Naive B cell (primary cell): ENCODE data around the gene MTMR3. TPM values are rescaled to one million over a fixed set of nuclear protein-coding genes. Genes with fewer than 3 reads are reported as not detected.
A peak's percentile ranks its signal among the peaks of the same experiment; 100 is the strongest.
"Not testable (repeated sequence)": the region's sequence is repeated elsewhere in the genome, so short reads cannot be mapped to it uniquely, and the experiment has no call there.

Source experiments
- ATAC-seq, 2 donors: fragments of 150-1000 bp; cut with Tn5 transposase; 2 replicates each; pipeline ENCODE4 v1.10.0; 2021; ENCODE audit warnings: low read depth in 2 of 2, mild to moderate bottlenecking in 2 of 2, moderate library complexity in 2 of 2
- DNase-seq: peaks from one replicate; pipeline ENCODE4 v3.0.0; 2022
- H3K27ac Mint-ChIP-seq, 6 donors: one replicate each; pipeline ENCODE4 v1.8.0; 2020 to 2022; ENCODE audit warnings: mild to moderate bottlenecking in 6 of 6, mixed read lengths in 6 of 6, moderate library complexity in 5 of 6, inconsistent platforms in 2 of 6
- H3K27me3 Mint-ChIP-seq, 3 donors: one replicate each; pipeline ENCODE4 v1.8.0; 2021 to 2022; ENCODE audit warnings: mixed read lengths in 3 of 3, mild to moderate bottlenecking in 1 of 3
- H3K36me3 Mint-ChIP-seq, 2 donors: one replicate each; pipeline ENCODE4 v1.8.0; 2020 to 2022; ENCODE audit warnings: mixed read lengths in 2 of 2, inconsistent platforms in 1 of 2, mild to moderate bottlenecking in 1 of 2
- H3K4me1 Mint-ChIP-seq, 3 donors: one replicate each; pipeline ENCODE4 v1.8.0; 2020 to 2022; ENCODE audit warnings: mixed read lengths in 3 of 3, inconsistent platforms in 1 of 3, mild to moderate bottlenecking in 1 of 3, moderate library complexity in 1 of 3
- H3K4me3 Mint-ChIP-seq, 8 donors: one replicate each; pipeline ENCODE4 v1.8.0; 2020 to 2022; ENCODE audit warnings: mild to moderate bottlenecking in 8 of 8, mixed read lengths in 8 of 8, moderate library complexity in 8 of 8, inconsistent platforms in 2 of 8
- H3K9me3 Mint-ChIP-seq, 7 donors: one replicate each; pipeline ENCODE4 v1.8.0; 2020 to 2022; ENCODE audit warnings: mixed read lengths in 7 of 7, mild to moderate bottlenecking in 5 of 7, inconsistent platforms in 2 of 7, moderate library complexity in 1 of 7
- polyA plus RNA-seq, 6 donors: library from polyadenylated mRNA; unstranded; fragments of 300-500 nt; fragmentation: Illumina TruSeq; gene quantifications; one replicate each; pipeline ENCODE4 v1.2.3, GENCODE V29; 2021; ENCODE audit warnings: low read depth in 6 of 6

MTMR3 gene
- polyA plus RNA-seq, 6 donors from 2014 or later = 7.4 to 25.4 (median 15.5) TPM

GRCh38 chr22:29854432-29854831 lies 28.5 kb upstream of the MTMR3 start:
- no peaks in the 10 kb centered on the region for H3K9me3 Mint-ChIP-seq
- H3K4me1 Mint-ChIP-seq = peaks cover 0 to 4% (median 0%) of the 10 kb centered on the region in 3 donors
- H3K4me3 Mint-ChIP-seq = peak overlapping the region in 1 of 8 donors; percentile 71
- H3K27me3 Mint-ChIP-seq = peaks cover 8 to 16% (median 15%) of the 10 kb centered on the region in 3 donors
- no peaks in the 10 kb centered on the region for H3K36me3 Mint-ChIP-seq
- no peak for DNase-seq
- no peak for ATAC-seq
- no peak overlapping the region for H3K27ac Mint-ChIP-seq

GRCh38 chr22:29855611-29856181 lies 27.3 kb upstream of the MTMR3 start:
- H3K27me3 Mint-ChIP-seq = peaks cover 8 to 16% (median 15%) of the 10 kb centered on the region in 3 donors
- DNase-seq = no peak
- no peaks in the 10 kb centered on the region for H3K4me1 Mint-ChIP-seq
- no peak for ATAC-seq
- H3K27ac Mint-ChIP-seq = no peak overlapping the region
- H3K9me3 Mint-ChIP-seq = no peaks in the 10 kb centered on the region
- no peaks in the 10 kb centered on the region for H3K36me3 Mint-ChIP-seq
- H3K4me3 Mint-ChIP-seq = no peak overlapping the region

DNA sequence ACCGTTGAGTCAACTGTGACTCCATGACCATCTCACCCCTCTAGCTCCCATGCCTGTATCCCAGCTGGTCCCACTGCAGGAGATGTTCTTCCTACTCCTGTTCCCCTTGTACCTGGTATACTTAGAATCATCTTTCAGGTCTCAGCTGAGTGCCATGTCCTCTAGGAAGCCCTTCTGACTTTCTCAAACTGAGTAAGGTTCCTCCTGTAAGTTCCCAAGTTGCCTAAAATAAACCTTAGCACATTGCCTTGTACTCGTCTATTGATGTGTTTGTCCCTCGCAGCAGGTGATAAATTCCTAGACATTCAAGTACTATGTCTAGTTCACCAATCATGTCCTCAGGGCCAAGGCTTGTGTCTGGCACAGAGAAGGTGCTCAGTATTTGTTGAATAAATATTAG lies 26.5 kb upstream of the MTMR3 start:
- Mint-ChIP-seq H3K9me3 (no peaks in the 10 kb centered on the region), H3K4me3 (no peak overlapping the region), H3K27me3 (peaks cover 8 to 16% (median 15%) of the 10 kb centered on the region in 3 donors), H3K27ac (no peak overlapping the region), H3K36me3 (no peaks in the 10 kb centered on the region), H3K4me1 (no peaks in the 10 kb centered on the region)
- DNase-seq (no peak), ATAC-seq (no peak)

GRCh38 chr22:29859030-29859429 lies 23.9 kb upstream of the MTMR3 start:
- not testable (repeated sequence) for ATAC-seq, H3K36me3 Mint-ChIP-seq, DNase-seq, H3K27ac Mint-ChIP-seq, H3K9me3 Mint-ChIP-seq, H3K4me1 Mint-ChIP-seq
- Mint-ChIP-seq H3K4me3 (peak overlapping the region in 1 of 8 donors; percentile 40), H3K27me3 (peaks cover 8 to 16% (median 15%) of the 10 kb centered on the region in 3 donors)

GRCh38 chr22:29860006-29860766 lies 22.8 kb upstream of the MTMR3 start:
- Mint-ChIP-seq H3K4me1 (no peaks in the 10 kb centered on the region), H3K9me3 (no peaks in the 10 kb centered on the region), H3K4me3 (no peak overlapping the region), H3K36me3 (no peaks in the 10 kb centered on the region), H3K27me3 (peaks cover 8 to 10% (median 9%) of the 10 kb centered on the region in 3 donors), H3K27ac (no peak overlapping the region)
- DNase-seq (no peak), ATAC-seq (no peak)

GRCh38 chr22:29861672-29862297 lies 21.2 kb upstream of the MTMR3 start:
- Mint-ChIP-seq H3K27me3 (no peaks in the 10 kb centered on the region), H3K4me3 (no peak overlapping the region), H3K4me1 (no peaks in the 10 kb centered on the region), H3K27ac (no peak overlapping the region), H3K36me3 (no peaks in the 10 kb centered on the region), H3K9me3 (no peaks in the 10 kb centered on the region)
- ATAC-seq (no peak), DNase-seq (no peak)

- not testable (repeated sequence) for H3K36me3 Mint-ChIP-seq, H3K4me1 Mint-ChIP-seq, ATAC-seq, DNase-seq, H3K4me3 Mint-ChIP-seq, H3K27me3 Mint-ChIP-seq, H3K9me3 Mint-ChIP-seq
- peak overlapping the region in 1 of 6 donors; percentile 58 for H3K27ac Mint-ChIP-seq
Measured at GRCh38 chr22:29865572-29865971, 17.4 kb upstream of the MTMR3 start.

DNA sequence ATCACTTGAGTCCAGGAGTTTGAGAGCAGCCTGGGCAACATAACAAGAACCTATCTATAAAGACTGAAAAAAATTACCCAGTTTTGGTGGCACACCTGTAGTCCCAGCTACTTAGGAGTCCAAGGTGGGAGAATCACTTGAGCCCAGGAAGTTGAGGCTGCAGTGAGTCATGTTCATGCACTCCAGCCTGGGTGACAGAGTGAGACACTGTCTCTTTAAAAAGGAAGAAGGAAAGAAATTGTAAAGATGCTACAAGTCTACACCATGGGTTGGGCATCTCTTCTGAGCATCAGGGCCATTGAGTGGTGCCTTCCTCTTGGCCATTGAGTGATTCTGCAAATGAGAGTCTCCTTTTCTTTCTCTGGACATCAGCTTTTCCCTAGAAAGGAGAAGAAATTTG lies 15.7 kb upstream of the MTMR3 start:
- H3K27ac Mint-ChIP-seq = no peak overlapping the region
- no peak overlapping the region for H3K4me3 Mint-ChIP-seq
- peaks cover 0 to under 1% (median 0%) of the 10 kb centered on the region in 3 donors for H3K4me1 Mint-ChIP-seq
- DNase-seq = no peak
- ATAC-seq = no peak
- H3K27me3 Mint-ChIP-seq = peaks cover 0 to 9% (median 0%) of the 10 kb centered on the region in 3 donors
- no peaks in the 10 kb centered on the region for H3K9me3 Mint-ChIP-seq
- H3K36me3 Mint-ChIP-seq = no peaks in the 10 kb centered on the region

- H3K9me3 Mint-ChIP-seq = no peaks in the 10 kb centered on the region
Measured at GRCh38 chr22:29867851-29868250, 15.1 kb upstream of the MTMR3 start.

GRCh38 chr22:29870574-29870973 lies 12.4 kb upstream of the MTMR3 start:
- ATAC-seq (no peak), DNase-seq (no peak)
- Mint-ChIP-seq H3K4me3 (no peak overlapping the region), H3K4me1 (peaks cover 0 to 11% (median 3%) of the 10 kb centered on the region in 3 donors), H3K9me3 (no peaks in the 10 kb centered on the region), H3K27me3 (peaks cover 0 to 14% (median 0%) of the 10 kb centered on the region in 3 donors), H3K36me3 (no peaks in the 10 kb centered on the region), H3K27ac (no peak overlapping the region)

More at GRCh38 chr22:29867851-29868250, 15.1 kb upstream of the MTMR3 start:
- H3K27me3 Mint-ChIP-seq = peaks cover 0 to 14% (median 0%) of the 10 kb centered on the region in 3 donors
- H3K4me3 Mint-ChIP-seq = no peak overlapping the region
- H3K36me3 Mint-ChIP-seq = no peaks in the 10 kb centered on the region
- no peak for DNase-seq
- no peak overlapping the region for H3K27ac Mint-ChIP-seq
- ATAC-seq = no peak
- peaks cover 0 to 6% (median 3%) of the 10 kb centered on the region in 3 donors for H3K4me1 Mint-ChIP-seq

GRCh38 chr22:29871684-29872083 lies 11.3 kb upstream of the MTMR3 start:
- H3K4me3 Mint-ChIP-seq = no peak overlapping the region

GRCh38 chr22:29872144-29872893 lies 10.7 kb upstream of the MTMR3 start:
- Mint-ChIP-seq H3K36me3 (no peaks in the 10 kb centered on the region), H3K27ac (no peak overlapping the region), H3K4me3 (no peak overlapping the region), H3K27me3 (peaks cover 0 to 14% (median 0%) of the 10 kb centered on the region in 3 donors), H3K9me3 (no peaks in the 10 kb centered on the region), H3K4me1 (peaks cover 0 to 11% (median 3%) of the 10 kb centered on the region in 3 donors)
- no peak for ATAC-seq
- no peak for DNase-seq

More at GRCh38 chr22:29871684-29872083, 11.3 kb upstream of the MTMR3 start:
- Mint-ChIP-seq H3K36me3 (no peaks in the 10 kb centered on the region), H3K27ac (no peak overlapping the region), H3K9me3 (no peaks in the 10 kb centered on the region), H3K27me3 (peaks cover 0 to 14% (median 0%) of the 10 kb centered on the region in 3 donors), H3K4me1 (peaks cover 0 to 11% (median 3%) of the 10 kb centered on the region in 3 donors)
- ATAC-seq (no peak), DNase-seq (no peak)

DNA sequence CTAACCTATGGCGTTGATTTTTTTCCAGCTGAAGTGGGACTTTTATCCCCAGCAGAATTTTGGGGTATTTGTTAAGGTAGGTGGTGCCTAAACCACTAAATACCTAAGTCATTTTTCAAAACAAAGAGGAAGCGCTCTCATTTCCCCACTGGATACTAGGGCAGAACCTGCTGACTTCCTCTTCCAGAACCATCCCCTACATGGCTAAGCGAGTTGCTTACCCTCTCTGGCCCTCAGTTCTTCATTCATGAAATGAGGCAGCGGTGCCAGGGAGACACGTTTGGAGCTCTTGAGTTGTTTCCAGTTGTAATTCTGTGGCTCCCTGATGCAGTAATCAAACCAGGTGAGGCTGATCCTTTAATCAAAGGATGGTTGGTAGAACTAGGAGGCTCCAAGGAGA lies 10.0 kb upstream of the MTMR3 start:
- no peak for DNase-seq
- H3K4me1 Mint-ChIP-seq = peaks cover 0 to 11% (median 3%) of the 10 kb centered on the region in 3 donors

More for the DNA sequence above, 10.0 kb upstream of the MTMR3 start:
- Mint-ChIP-seq H3K36me3 (no peaks in the 10 kb centered on the region), H3K27me3 (peaks cover 0 to 16% (median 4%) of the 10 kb centered on the region in 3 donors), H3K4me3 (no peak overlapping the region), H3K9me3 (no peaks in the 10 kb centered on the region), H3K27ac (no peak overlapping the region)
- ATAC-seq = no peak
